GM13976 (cell line): Measurements from ENCODE around the gene NHLRC2.

Source experiments
- DNase-seq: peaks from one replicate; pipeline ENCODE4 v3.0.0; 2012; ENCODE audit warnings: low spot score
- in situ Hi-C: fragments of 300-500 bp; cut with MboI; formaldehyde crosslinking; loops from one replicate; pipeline ENCODE4 v1.12.0; 2022; ENCODE audit warnings: low sequenced_read_pairs, mixed read lengths, inconsistent platforms; ENCODE audit not compliant: unreplicated experiment
- TF ChIP-seq, protein P1 (sequence below): IDR thresholded peaks from 2 replicates; pipeline ENCODE4 v1.5.1; 2012; ENCODE audit warnings: borderline replicate concordance, mild to moderate bottlenecking; ENCODE audit not compliant: insufficient read depth; ENCODE audit errors: extremely low read depth, missing control alignments, control extremely low read depth

NHLRC2 gene

GRCh38 chr10:113953505-113954272 lies 99.2 kb downstream of the NHLRC2 start:
- no peak for DNase-seq
- TF ChIP-seq, protein P1, sequence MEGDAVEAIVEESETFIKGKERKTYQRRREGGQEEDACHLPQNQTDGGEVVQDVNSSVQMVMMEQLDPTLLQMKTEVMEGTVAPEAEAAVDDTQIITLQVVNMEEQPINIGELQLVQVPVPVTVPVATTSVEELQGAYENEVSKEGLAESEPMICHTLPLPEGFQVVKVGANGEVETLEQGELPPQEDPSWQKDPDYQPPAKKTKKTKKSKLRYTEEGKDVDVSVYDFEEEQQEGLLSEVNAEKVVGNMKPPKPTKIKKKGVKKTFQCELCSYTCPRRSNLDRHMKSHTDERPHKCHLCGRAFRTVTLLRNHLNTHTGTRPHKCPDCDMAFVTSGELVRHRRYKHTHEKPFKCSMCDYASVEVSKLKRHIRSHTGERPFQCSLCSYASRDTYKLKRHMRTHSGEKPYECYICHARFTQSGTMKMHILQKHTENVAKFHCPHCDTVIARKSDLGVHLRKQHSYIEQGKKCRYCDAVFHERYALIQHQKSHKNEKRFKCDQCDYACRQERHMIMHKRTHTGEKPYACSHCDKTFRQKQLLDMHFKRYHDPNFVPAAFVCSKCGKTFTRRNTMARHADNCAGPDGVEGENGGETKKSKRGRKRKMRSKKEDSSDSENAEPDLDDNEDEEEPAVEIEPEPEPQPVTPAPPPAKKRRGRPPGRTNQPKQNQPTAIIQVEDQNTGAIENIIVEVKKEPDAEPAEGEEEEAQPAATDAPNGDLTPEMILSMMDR, result no peak
- in situ Hi-C loops, result no loop called here

DNA sequence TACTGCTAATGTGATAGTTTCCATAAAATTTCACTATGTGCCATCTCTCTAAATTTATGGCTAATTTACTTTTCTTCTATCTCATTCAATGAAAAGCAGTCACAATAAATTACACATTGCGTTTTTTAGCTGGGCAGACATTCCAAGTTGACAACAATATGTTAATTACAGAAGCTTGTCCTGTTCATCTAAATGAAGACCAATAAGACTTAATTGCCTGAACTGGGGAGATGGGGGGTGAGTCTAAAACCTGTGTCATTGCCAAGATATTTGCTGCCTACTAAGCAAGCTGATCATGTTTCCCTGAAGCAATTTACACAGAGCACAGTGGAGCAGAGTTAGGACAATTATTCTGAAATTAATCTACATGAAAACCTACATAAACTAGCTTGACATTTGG lies 99.9 kb downstream of the NHLRC2 start:
- TF ChIP-seq, protein P1, result no peak
- no peak for DNase-seq
- in situ Hi-C loops, result no loop called here

DNA sequence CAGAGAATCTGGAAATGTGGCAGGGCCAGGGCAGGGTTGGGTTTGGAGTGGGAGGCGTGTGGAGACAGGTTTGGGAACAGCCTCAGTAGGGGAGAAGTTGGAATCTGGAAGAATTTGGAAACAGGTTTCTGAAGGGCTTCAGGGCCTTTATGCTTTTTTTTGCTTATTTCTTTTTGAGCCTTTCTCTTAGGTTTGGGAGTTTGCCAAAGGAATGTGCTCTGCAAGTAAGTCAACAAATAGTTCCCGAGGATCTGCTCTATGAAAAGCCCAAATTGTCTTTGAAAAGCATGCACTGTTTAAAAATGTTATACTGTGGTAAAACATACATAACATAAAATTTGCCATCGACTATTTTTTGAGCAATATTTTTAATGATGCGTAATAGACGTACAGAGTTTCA lies 102.6 kb downstream of the NHLRC2 start:
- in situ Hi-C loops, result no loop called here
- no peak for DNase-seq
- TF ChIP-seq, protein P1, result no peak

GRCh38 chr10:113958631-113959382 lies 104.3 kb downstream of the NHLRC2 start:
- in situ Hi-C loops, result no loop called here
- DNase-seq, result peak; percentile 43
- TF ChIP-seq, protein P1, result no peak

DNA sequence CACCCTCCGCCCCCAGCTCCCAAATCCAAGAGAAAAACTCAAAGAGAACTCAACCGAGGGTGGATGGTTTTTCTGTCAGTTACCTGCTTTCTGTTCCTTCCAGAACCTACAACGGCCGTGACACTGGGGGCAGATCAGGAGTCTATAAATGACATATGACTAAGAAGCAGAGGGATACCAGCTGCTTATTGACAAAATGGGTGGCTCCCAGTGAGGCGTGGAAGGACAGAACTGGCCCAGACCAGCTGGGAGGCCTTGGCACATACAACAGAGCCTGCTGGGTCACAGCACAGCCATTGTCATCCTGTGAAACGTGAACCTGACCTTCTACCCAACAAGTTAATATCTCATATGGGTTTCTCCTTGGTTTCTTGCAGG lies 104.9 kb downstream of the NHLRC2 start:
- TF ChIP-seq, protein P1, result no peak
- in situ Hi-C loops, result no loop called here
- DNase-seq, result peak; percentile 49

DNA sequence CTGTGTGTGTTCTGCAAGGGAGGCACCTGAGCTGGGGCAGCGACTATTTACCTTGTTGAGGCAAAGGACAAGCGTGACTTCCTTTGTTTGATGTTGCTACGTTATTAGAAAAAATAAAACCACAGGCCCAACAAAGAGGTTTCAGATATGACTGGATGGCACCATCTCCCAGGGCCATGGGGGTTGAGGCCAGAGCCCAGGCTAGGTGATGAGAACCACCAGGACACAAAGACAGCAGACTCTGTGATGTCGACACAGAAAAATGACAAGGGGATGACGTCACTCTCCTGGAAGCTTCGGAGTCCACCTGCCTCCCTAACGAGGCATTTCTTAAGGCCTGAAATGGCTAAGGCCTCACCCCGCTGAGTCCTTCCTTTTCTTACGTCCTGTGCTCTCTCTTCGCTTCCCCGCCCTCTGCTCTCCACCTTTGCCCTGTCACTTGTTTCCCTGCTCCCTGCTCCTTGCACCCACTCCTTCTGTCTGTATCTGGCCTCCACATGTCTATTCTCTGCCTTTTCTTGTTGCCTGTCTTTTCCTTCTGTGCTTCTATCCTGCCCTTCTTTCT lies 106.2 kb downstream of the NHLRC2 start:
- DNase-seq, result peak; percentile 30
- TF ChIP-seq, protein P1, result no peak
- in situ Hi-C loops, result no loop called here
